Osteocyte (in vitro differentiated cells): ENCODE results near the gene SPTBN2. TPM values are rescaled to one million over a fixed set of nuclear protein-coding genes. Genes with fewer than 3 reads are reported as not detected.
A peak's percentile ranks its signal among the peaks of the same experiment; 100 is the strongest.

Experiments used
- DNase-seq: peaks from one replicate; pipeline ENCODE4 v3.0.0; 2021; ENCODE audit warnings: mixed read lengths; ENCODE audit not compliant: unreplicated experiment; ENCODE audit errors: extremely low spot score
- H3K27ac Mint-ChIP-seq: one replicate; pipeline ENCODE4 v1.8.0; 2021; ENCODE audit warnings: mild to moderate bottlenecking, mixed read lengths; ENCODE audit not compliant: unreplicated experiment
- H3K27me3 Mint-ChIP-seq: one replicate; pipeline ENCODE4 v1.8.0; 2021; ENCODE audit warnings: mixed read lengths; ENCODE audit not compliant: unreplicated experiment
- H3K36me3 Mint-ChIP-seq: one replicate; pipeline ENCODE4 v1.8.0; 2021; ENCODE audit warnings: mixed read lengths; ENCODE audit not compliant: unreplicated experiment
- H3K4me1 Mint-ChIP-seq: one replicate; pipeline ENCODE4 v1.8.0; 2021; ENCODE audit warnings: mixed read lengths; ENCODE audit not compliant: unreplicated experiment
- H3K4me3 Mint-ChIP-seq: one replicate; pipeline ENCODE4 v1.8.0; 2021; ENCODE audit warnings: mild to moderate bottlenecking, moderate library complexity, mixed read lengths; ENCODE audit not compliant: unreplicated experiment
- H3K9me3 Mint-ChIP-seq: one replicate; pipeline ENCODE4 v1.8.0; 2021; ENCODE audit warnings: mixed read lengths; ENCODE audit not compliant: unreplicated experiment
- CTCF ChIP-seq: fragments of 200-600 bp; sonication (generic); IDR thresholded peaks from 2 replicates; pipeline ENCODE4 v1.5.0; 2021; ENCODE audit warnings: antibody characterized with exemption, mild to moderate bottlenecking, moderate library complexity
- long read RNA-seq: library from polyadenylated mRNA; unstranded; transcript quantifications from one replicate; pipeline ENCODE4 v2.0.0, GENCODE V29; 2021
- total RNA-seq: library from RNA; stranded (reverse); gene quantifications from 2 replicates; pipeline ENCODE4 v1.2.1, GENCODE V29; 2021

The SPTBN2 gene
- 12.6 and 12.9 TPM in 2 replicates for total RNA-seq
- long read RNA-seq: 0 reads

GRCh38 chr11:66728693-66729385 lies at the start of gene SPTBN2:
Gene SPTBN2 (minus strand): TSS chr11:66729216. CDS start chr11:66721240, 7,976 bp downstream.
- TF ChIP-seq CTCF: no peak
- no peaks in the 10 kb centered on the region for H3K9me3 Mint-ChIP-seq
- H3K27me3 Mint-ChIP-seq: peaks cover 47% of the 10 kb centered on the region
- no peak for DNase-seq
- H3K4me3 Mint-ChIP-seq: peak within 1 kb of the TSS; percentile 81
- H3K27ac Mint-ChIP-seq: peak within 1 kb of the TSS; percentile 79
- H3K4me1 Mint-ChIP-seq: peaks cover 25% of the 10 kb centered on the region
- peaks cover 1% of the 10 kb centered on the region for H3K36me3 Mint-ChIP-seq

- H3K4me3 Mint-ChIP-seq: no peak overlapping the region
- no peak overlapping the region for H3K27ac Mint-ChIP-seq
- no peaks in the 10 kb centered on the region for H3K4me1 Mint-ChIP-seq
- DNase-seq: no peak
- H3K9me3 Mint-ChIP-seq: no peaks in the 10 kb centered on the region
- H3K36me3 Mint-ChIP-seq: no peaks in the 10 kb centered on the region
- no peaks in the 10 kb centered on the region for H3K27me3 Mint-ChIP-seq
- no peak for TF ChIP-seq CTCF
These were observed 39.8 kb upstream of the SPTBN2 start for GRCh38 chr11:66768818-66769217.

- H3K4me3 Mint-ChIP-seq: no peak overlapping the region
- DNase-seq: no peak
- no peaks in the 10 kb centered on the region for H3K27me3 Mint-ChIP-seq
- no peaks in the 10 kb centered on the region for H3K9me3 Mint-ChIP-seq
- H3K27ac Mint-ChIP-seq: no peak overlapping the region
- H3K4me1 Mint-ChIP-seq: no peaks in the 10 kb centered on the region
- TF ChIP-seq CTCF: no peak
- H3K36me3 Mint-ChIP-seq: no peaks in the 10 kb centered on the region
These were observed 39.1 kb upstream of the SPTBN2 start for GRCh38 chr11:66768088-66768521.

- Mint-ChIP-seq H3K4me1 (no peaks in the 10 kb centered on the region), H3K9me3 (no peaks in the 10 kb centered on the region), H3K4me3 (no peak overlapping the region), H3K27ac (no peak overlapping the region), H3K27me3 (no peaks in the 10 kb centered on the region), H3K36me3 (no peaks in the 10 kb centered on the region)
- TF ChIP-seq CTCF: no peak
- no peak for DNase-seq
These were observed 38.6 kb upstream of the SPTBN2 start for GRCh38 chr11:66767666-66768065.

- Mint-ChIP-seq H3K27ac (no peak overlapping the region), H3K9me3 (no peaks in the 10 kb centered on the region), H3K27me3 (no peaks in the 10 kb centered on the region), H3K4me1 (no peaks in the 10 kb centered on the region), H3K36me3 (no peaks in the 10 kb centered on the region), H3K4me3 (no peak overlapping the region)
- TF ChIP-seq CTCF: no peak
- DNase-seq: no peak
These were observed 37.7 kb upstream of the SPTBN2 start for GRCh38 chr11:66766681-66767080.
